HepG2 (cell line): Measurements from ENCODE around the gene AFF2.

Experiments used
- EZH2 ChIP-seq: conservative IDR thresholded peaks from 2 replicates; pipeline ENCODE4 v1.6.1; 2012; ENCODE audit warnings: mild to moderate bottlenecking, low read depth, low read length, moderate library complexity
- TAF1 ChIP-seq: sonication (generic); formaldehyde crosslinking; IDR thresholded peaks from 2 replicates; pipeline ENCODE4 v1.4.0; 2020; ENCODE audit warnings: missing genetic modification reagents
- ZFP41 ChIP-seq: sonication (generic); formaldehyde crosslinking; IDR thresholded peaks from 2 replicates; pipeline ENCODE4 v1.4.0; 2020; ENCODE audit warnings: mild to moderate bottlenecking, missing genetic modification reagents, borderline replicate concordance
- ZNF138 ChIP-seq: sonication (generic); formaldehyde crosslinking; IDR thresholded peaks from 2 replicates; pipeline ENCODE4 v1.5.0; 2020; ENCODE audit warnings: mild to moderate bottlenecking, low read depth, missing genetic modification reagents
- ZNF160 ChIP-seq: sonication (generic); formaldehyde crosslinking; IDR thresholded peaks from 2 replicates; pipeline ENCODE4 v1.8.0; 2022; ENCODE audit warnings: mild to moderate bottlenecking, inconsistent platforms, missing genetic modification reagents
- ZNF468 ChIP-seq: sonication (generic); formaldehyde crosslinking; IDR thresholded peaks from 2 replicates; pipeline ENCODE4 v1.8.0; 2022; ENCODE audit warnings: mild to moderate bottlenecking, moderate library complexity, missing genetic modification reagents
- TF ChIP-seq, protein P1 (sequence below): sonication (generic); formaldehyde crosslinking; IDR thresholded peaks from 2 replicates; pipeline ENCODE4 v1.5.0; 2020; ENCODE audit warnings: mild to moderate bottlenecking, missing genetic modification reagents, moderate library complexity

GRCh38 chrX:148534291-148534690 is 33.9 kb downstream of the AFF2 start:
- no peak for TF ChIP-seq ZNF468
- no peak for TF ChIP-seq TAF1 (CRISPR knock-in tag)
- TF ChIP-seq EZH2, result no peak
- TF ChIP-seq ZNF160 (CRISPR knock-in tag), result no peak
- TF ChIP-seq, protein P1, sequence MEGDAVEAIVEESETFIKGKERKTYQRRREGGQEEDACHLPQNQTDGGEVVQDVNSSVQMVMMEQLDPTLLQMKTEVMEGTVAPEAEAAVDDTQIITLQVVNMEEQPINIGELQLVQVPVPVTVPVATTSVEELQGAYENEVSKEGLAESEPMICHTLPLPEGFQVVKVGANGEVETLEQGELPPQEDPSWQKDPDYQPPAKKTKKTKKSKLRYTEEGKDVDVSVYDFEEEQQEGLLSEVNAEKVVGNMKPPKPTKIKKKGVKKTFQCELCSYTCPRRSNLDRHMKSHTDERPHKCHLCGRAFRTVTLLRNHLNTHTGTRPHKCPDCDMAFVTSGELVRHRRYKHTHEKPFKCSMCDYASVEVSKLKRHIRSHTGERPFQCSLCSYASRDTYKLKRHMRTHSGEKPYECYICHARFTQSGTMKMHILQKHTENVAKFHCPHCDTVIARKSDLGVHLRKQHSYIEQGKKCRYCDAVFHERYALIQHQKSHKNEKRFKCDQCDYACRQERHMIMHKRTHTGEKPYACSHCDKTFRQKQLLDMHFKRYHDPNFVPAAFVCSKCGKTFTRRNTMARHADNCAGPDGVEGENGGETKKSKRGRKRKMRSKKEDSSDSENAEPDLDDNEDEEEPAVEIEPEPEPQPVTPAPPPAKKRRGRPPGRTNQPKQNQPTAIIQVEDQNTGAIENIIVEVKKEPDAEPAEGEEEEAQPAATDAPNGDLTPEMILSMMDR (CRISPR knock-in tag), result no peak
- no peak for TF ChIP-seq ZFP41
- no peak for TF ChIP-seq ZNF138 (CRISPR knock-in tag)
